Heart right ventricle (tissue), 16 donors: Measurements from ENCODE around the gene MYL3. TPM values are rescaled to one million over a fixed set of nuclear protein-coding genes. Genes with fewer than 3 reads are reported as not detected.

ENCODE experiments used
- ATAC-seq, 8 donors: fragments of 200-7000 bp; cut with Tn5 transposase; one replicate each; pipeline ENCODE4 v1.9.1; 2020; ENCODE audit warnings: mild to moderate bottlenecking in 8 of 8, moderate library complexity in 8 of 8, moderate number of reproducible peaks in 1 of 8
- DNase-seq, 2 donors: peaks; one replicate each; pipeline ENCODE4 v3.0.0-alpha.2; 2020
- H3K27ac ChIP-seq, 10 donors: fragments of 200-600 bp; sonication (generic) in 2 of 10; one replicate each; pipeline versions ENCODE4 v1.5.0 to v1.8.0; 2020 to 2022; ENCODE audit warnings: mild to moderate bottlenecking in 3 of 10
- H3K27me3 ChIP-seq, 7 donors: fragments of 200-600 bp; one replicate each; pipeline ENCODE4 v1.8.0; 2021 to 2022; ENCODE audit warnings: mild to moderate bottlenecking in 2 of 7
- H3K36me3 ChIP-seq, 9 donors: fragments of 200-600 bp; sonication (generic) in 1 of 9; one replicate each; pipeline versions ENCODE4 v1.5.0 to v1.8.0; 2020 to 2022; ENCODE audit warnings: mild to moderate bottlenecking in 2 of 9
- H3K4me1 ChIP-seq, 9 donors: fragments of 200-600 bp; sonication (generic) in 1 of 9; one replicate each; pipeline versions ENCODE4 v1.5.0 to v1.8.0; 2020 to 2022; ENCODE audit warnings: mild to moderate bottlenecking in 4 of 9
- H3K4me3 ChIP-seq, 10 donors: fragments of 200-600 bp; sonication (generic) in 2 of 10; one replicate each; pipeline versions ENCODE4 v1.5.0 to v1.8.0; 2020 to 2022; ENCODE audit warnings: mild to moderate bottlenecking in 7 of 10, moderate library complexity in 2 of 10
- H3K9me3 ChIP-seq, 11 donors: fragments of 200-600 bp in 10 of 11; sonication (generic) in 2 of 11; one replicate each; pipeline versions ENCODE4 v1.5.0 to v1.8.0; 2013 to 2022; ENCODE audit warnings: mild to moderate bottlenecking in 2 of 11, control low read depth in 1 of 11, moderate library complexity in 1 of 11
- CTCF ChIP-seq, 9 donors: fragments of 200-600 bp; sonication (generic) in 2 of 9; IDR thresholded peaks; one replicate each; pipeline versions ENCODE4 v1.5.0 to v1.8.0; 2021 to 2022; ENCODE audit warnings: antibody characterized with exemption in 9 of 9, mild to moderate bottlenecking in 5 of 9, moderate library complexity in 1 of 9
- WGBS, 2 donors: extraction: QIAGEN DNeasy Blood & Tissue Kit; methylation state at CpG; one replicate each; pipeline ENCODE4 v1.1.7; 2013; ENCODE audit warnings: inconsistent platforms in 1 of 2; 5-methylcytosine and 5-hydroxymethylcytosine counted together
- intact Hi-C, 10 donors: fragments of 100-400 bp; cut with DNase I; formaldehyde crosslinking; loops; one replicate each; pipeline versions ENCODE4 v1.11.1 to v1.14.2; 2022
- polyA plus RNA-seq, 2 donors: library from polyadenylated mRNA; stranded (reverse); fragments of 200-250 nt; gene quantifications; one replicate each; pipeline ENCODE4 v1.2.3, GENCODE V29; 2013
- total RNA-seq, 10 donors: library from RNA; stranded (reverse); fragmentation: NEBNext Ultra II Directional in 3 of 10; extraction: Animal tissue kit (Norgen Biotek cat#: 25700) in 3 of 10; gene quantifications; one replicate each; pipeline versions ENCODE4 v1.2.1 to v1.2.4, GENCODE V29; 2021 to 2023
- donor health status: Arrhythmogenic right ventricular cardiomyopathy.
- donor health status: ischemic (EF 13 %, LVEDD 7.1; RV severe dilation, severe dysfunction).
- donor health status: healthy with polysubstance abuse.
- donor health status: DM: no; HTN: yes; CAD: no.
- donor health status: DM: no; HTN: no; CAD: no.
- donor health status: ischemic (EF 25% LVEDD 6.9; RV normal size, moderate dysfunction).
- donor health status: ischemic (EF 25% LVEDD 5.7; RV mildly dilated, moderate dysfunction).
- donor health status: healthy.
- donor health status: DM: yes; HTN: yes; CAD: no.
- donor health status: Ischemic cardiomyopathy.
- donor health status: ischemic (EF 35%, LVEDD 5.7; RV mildly dilated, moderate dysfunction).
- donor health status: nonischemic (EF 11% LVEDD 7.7; RV severe dilation, severe dysfunction).
- donor health status: DM: yes; HTN: yes; CAD: no.
- donor health status: PGD.
- donor health status: ischemic (EF 29% LVEDD 5.4; RV normal size, mild dysfunction).
- donor health status: nonischemic (EF 23%, LVEDD 6.1; RV moderate dilation, normal function).

The MYL3 gene
- total and polyA plus RNA-seq, 12 donors: 5,377 to 9,904 (median 7,587) TPM

GRCh38 chr3:46851364-46852333 lies 11.6 kb downstream of the MYL3 start:
- Histone ChIP-seq H3K4me3 (no peak overlapping the region), H3K27ac (peak overlapping the region in 5 of 10 donors; percentile 8 to 53 (median 25)), H3K4me1 (peaks cover 2 to 36% (median 14%) of the 10 kb centered on the region in 9 donors), H3K36me3 (peaks cover 0 to 2% (median 0%) of the 10 kb centered on the region in 9 donors), H3K27me3 (no peaks in the 10 kb centered on the region), H3K9me3 (no peaks in the 10 kb centered on the region)
- WGBS, 2 donors: 53 to 68% methylated on average over 13 of the region's 13 CpGs
- DNase-seq (peak in 1 of 2 donors; percentile 8), ATAC-seq (peak in 4 of 8 donors; percentile 0 to 3 (median 2))
- intact Hi-C loops: no loop called here
- TF ChIP-seq CTCF (IDR thresholded peaks at IDR 0.05): no peak

DNA sequence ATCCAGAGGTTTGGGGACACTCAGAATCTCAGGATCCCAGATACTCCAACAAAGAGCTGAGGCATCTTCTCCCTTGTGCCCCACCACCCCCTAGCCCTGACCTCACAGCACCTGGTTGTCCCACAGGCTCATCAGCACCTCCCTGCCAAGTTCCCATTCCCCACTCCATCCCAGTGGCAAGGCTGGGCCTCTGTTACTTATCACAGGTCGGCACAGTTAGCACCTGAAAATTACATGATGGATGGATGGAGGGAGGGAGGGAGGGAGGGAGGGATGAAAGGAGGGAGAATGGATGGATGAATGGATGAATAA lies 12.8 kb downstream of the MYL3 start:
- Histone ChIP-seq H3K4me3 (no peak overlapping the region), H3K9me3 (no peaks in the 10 kb centered on the region), H3K27ac (peak overlapping the region in 3 of 10 donors; percentile 35 to 58 (median 45)), H3K4me1 (peaks cover 6 to 45% (median 24%) of the 10 kb centered on the region in 9 donors), H3K36me3 (no peaks in the 10 kb centered on the region), H3K27me3 (peaks cover 0 to 7% (median 0%) of the 10 kb centered on the region in 7 donors)
- ATAC-seq: no peak
- no peak for TF ChIP-seq CTCF (IDR thresholded peaks at IDR 0.05)
- DNase-seq: no peak
- WGBS, 2 donors: 24 to 50% methylated on average over 1 of the region's 1 CpG
- intact Hi-C loops: no loop called here

- Histone ChIP-seq H3K4me3 (no peak overlapping the region), H3K36me3 (no peaks in the 10 kb centered on the region), H3K27me3 (peaks cover 0 to 7% (median 0%) of the 10 kb centered on the region in 7 donors), H3K4me1 (peaks cover 10 to 50% (median 28%) of the 10 kb centered on the region in 9 donors), H3K9me3 (no peaks in the 10 kb centered on the region), H3K27ac (peak overlapping the region in 6 of 10 donors; percentile 17 to 58 (median 39))
- no peak for TF ChIP-seq CTCF (IDR thresholded peaks at IDR 0.05)
- ATAC-seq (no peak), DNase-seq (no peak)
- WGBS, 2 donors: 35 to 49% methylated on average over 7 of the region's 7 CpGs
- intact Hi-C loops: loop anchor here in 3 of 10 donors (5.0 kb wide), 2 partner anchors 143 to 148 kb away; partner anchors contain the start of gene TMIE (in 1 of the 3)
These were observed 13.4 kb downstream of the MYL3 start for GRCh38 chr3:46849686-46850467.

GRCh38 chr3:46849045-46849631 lies 14.1 kb downstream of the MYL3 start:
- peak overlapping the region in 6 of 10 donors; percentile 17 to 58 (median 39) for H3K27ac ChIP-seq
- DNase-seq: no peak
- intact Hi-C loops: loop anchor here in 3 of 10 donors (5.0 kb wide), 2 partner anchors 142 to 147 kb away; partner anchors contain the start of gene TMIE (in 1 of the 3)

More at GRCh38 chr3:46849045-46849631, 14.1 kb downstream of the MYL3 start:
- Histone ChIP-seq H3K4me1 (peaks cover 10 to 50% (median 28%) of the 10 kb centered on the region in 9 donors), H3K4me3 (no peak overlapping the region), H3K27me3 (peaks cover 0 to 7% (median 0%) of the 10 kb centered on the region in 7 donors), H3K9me3 (no peaks in the 10 kb centered on the region), H3K36me3 (no peaks in the 10 kb centered on the region)
- no peak for ATAC-seq
- 73 to 75% methylated on average over 6 to 7 of the region's 7 CpGs for WGBS, 2 donors
- no peak for TF ChIP-seq CTCF (IDR thresholded peaks at IDR 0.05)
